LNCaP clone FGC (cell line): ENCODE data around the gene SBF2.

Experiments used
- DNase-seq: peaks from one replicate; pipeline ENCODE4 v3.0.0-alpha.2; 2011; ENCODE audit warnings: low read depth
- H3K4me3 ChIP-seq: 2 replicates; pipeline ENCODE4 v1.5.1; 2011; ENCODE audit warnings: mild to moderate bottlenecking, low read depth, low read length, control low read depth
- TF ChIP-seq, protein P1 (sequence below): IDR thresholded peaks from 2 replicates; pipeline ENCODE4 v1.5.1; 2012; ENCODE audit warnings: mild to moderate bottlenecking; ENCODE audit not compliant: control insufficient read depth, insufficient read depth; ENCODE audit errors: extremely low read depth

The SBF2 gene

DNA sequence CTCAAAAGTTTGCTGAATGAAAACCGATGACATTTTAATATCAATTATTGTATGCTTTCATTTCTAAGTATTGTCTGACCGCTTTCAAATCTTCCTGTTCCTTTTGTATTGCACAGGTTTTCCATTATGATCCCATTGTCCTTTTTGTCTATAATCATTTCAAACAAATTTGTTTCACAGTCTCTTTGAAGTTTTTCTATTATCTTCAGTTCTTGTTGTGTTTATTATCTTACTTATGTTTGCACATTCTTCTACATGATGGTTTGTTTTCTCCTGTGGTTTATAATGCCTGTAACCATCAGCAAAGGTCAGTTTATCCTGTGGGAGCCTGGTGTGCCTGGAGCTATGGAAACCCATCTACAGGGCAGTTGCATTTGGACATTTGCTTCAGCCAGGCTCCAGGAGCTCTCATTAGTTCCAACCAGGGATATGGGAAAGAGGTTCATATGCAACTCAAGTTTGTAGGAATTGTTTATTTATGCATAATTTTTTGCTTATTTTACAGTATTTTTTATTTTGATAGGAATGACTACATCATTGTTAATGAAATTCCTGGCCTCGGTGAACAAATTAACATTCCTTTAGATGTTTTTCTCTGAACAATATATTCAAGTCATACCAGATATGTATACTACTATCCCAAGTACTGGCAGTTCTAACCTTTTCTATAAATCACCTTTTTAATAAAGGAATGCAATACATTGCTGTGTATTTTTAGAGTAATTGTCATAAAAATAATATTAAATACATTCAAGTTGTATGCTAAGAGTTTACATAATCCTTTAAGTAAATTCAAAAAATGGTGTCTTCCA is 179.2 kb downstream of the SBF2 start:
- no peak for DNase-seq
- TF ChIP-seq, protein P1, sequence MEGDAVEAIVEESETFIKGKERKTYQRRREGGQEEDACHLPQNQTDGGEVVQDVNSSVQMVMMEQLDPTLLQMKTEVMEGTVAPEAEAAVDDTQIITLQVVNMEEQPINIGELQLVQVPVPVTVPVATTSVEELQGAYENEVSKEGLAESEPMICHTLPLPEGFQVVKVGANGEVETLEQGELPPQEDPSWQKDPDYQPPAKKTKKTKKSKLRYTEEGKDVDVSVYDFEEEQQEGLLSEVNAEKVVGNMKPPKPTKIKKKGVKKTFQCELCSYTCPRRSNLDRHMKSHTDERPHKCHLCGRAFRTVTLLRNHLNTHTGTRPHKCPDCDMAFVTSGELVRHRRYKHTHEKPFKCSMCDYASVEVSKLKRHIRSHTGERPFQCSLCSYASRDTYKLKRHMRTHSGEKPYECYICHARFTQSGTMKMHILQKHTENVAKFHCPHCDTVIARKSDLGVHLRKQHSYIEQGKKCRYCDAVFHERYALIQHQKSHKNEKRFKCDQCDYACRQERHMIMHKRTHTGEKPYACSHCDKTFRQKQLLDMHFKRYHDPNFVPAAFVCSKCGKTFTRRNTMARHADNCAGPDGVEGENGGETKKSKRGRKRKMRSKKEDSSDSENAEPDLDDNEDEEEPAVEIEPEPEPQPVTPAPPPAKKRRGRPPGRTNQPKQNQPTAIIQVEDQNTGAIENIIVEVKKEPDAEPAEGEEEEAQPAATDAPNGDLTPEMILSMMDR, result no peak
- no peak overlapping the region for H3K4me3 ChIP-seq

DNA sequence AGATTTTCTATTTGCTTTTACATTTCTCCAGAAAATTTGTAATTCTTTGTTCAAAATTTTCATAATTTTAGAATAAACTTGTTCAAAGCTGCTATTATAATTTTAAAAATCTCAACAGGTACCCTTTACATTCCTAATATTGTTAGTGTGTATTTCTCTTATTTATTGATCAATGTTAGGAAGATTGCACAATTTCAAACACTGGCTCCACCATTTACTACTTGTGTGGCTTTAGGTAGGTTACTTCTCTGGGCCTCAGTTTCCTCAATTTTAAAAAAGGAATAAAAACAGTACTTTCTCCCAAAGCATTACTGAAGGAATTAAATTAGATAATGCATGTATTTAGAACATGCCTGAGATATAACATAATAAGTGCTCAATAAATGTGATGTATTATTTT is 180.2 kb downstream of the SBF2 start:
- DNase-seq, result no peak
- TF ChIP-seq, protein P1, result no peak
- H3K4me3 ChIP-seq, result no peak overlapping the region

DNA sequence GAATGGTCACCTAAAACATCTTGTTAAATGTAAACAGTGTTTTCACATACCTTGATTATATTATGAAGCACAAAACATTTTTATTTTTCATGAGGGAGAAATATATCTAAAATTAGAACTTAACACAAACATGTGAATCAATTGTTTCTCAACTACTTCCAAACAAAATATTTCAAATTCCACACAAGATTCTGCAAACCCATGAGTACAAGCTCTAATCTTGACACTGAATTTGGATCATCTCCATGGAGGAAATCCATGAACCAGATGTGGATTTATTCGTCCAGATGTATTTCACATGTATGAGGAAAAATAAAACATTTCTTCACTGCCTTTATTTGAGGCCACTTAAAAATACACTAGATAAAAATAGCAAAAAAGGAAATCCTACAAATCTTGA is 184.2 kb downstream of the SBF2 start:
- TF ChIP-seq, protein P1, result no peak
- no peak overlapping the region for H3K4me3 ChIP-seq
- DNase-seq, result no peak

DNA sequence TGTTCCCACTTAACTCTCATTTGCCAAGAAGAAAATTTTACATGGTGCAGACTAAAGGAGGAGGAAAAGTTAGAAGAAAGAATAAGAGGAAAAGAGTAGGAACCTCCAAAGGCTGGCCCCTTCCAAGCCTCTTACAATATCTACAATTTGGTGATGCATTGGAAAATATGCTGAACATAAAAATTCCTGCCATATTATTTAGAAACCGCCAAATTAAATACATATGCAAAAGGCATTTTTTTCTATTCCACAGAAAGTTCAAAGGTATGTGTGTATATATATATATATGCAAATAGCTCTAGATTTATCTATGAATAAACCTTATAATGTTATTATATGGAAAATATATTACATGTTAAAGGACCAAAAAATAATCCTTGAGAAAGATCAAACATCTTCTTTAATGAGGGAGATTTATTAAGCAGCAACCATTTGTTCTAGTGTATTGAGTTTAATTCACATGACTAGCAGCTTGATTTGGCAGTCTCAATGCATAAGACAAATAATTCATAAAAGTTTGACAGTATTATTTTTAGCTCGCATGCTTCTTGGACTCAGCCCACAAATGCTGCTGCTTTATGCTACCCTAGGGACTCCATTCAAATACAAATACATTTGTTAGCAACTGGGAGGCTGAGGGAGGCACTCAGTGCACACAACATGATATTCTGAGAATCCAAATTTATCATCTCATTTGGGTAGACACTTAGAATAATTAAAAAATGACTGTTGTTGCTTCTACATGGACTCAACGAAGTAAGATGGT is 184.9 kb downstream of the SBF2 start:
- TF ChIP-seq, protein P1, result no peak
- DNase-seq, result peak; percentile 84
- no peak overlapping the region for H3K4me3 ChIP-seq

DNA sequence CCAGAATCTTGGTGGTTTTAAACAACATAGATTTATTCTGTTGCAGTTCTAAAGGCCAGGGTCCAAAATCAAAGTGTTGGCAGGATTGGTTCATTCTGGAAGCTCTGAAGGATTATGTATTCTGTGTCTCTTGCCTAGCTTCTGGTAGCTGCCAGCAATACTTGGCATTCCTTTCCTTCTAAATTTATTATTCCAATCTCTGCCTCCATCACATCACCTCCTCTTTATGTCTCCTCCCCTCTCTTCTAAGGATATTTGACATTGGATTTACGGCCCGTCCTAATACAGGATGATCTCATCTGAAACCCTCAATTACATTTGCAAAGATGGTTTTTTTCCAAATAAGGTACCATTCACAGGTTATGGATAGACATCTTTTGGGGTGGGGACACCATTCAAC is 186.5 kb downstream of the SBF2 start:
- no peak overlapping the region for H3K4me3 ChIP-seq
- DNase-seq, result no peak
- TF ChIP-seq, protein P1, result no peak

DNA sequence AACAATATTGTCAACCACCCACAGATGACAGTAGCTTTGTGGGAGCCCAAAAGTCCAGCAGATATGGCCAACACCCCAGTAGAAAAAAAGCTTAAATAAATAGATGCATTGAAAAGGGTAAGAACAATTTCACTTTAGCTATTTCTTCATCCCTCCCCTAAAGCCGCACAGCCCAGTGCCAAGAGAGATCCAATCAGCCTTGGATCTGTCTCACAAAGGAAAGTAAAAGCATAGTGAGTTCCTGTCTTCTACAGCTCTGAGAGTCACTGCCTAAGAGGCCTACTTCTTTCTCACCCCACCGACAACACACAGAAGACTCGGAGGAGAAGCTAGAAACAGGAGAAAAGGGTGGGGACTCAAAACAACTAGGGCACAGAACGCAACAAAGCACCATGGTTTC is 196.4 kb downstream of the SBF2 start:
- DNase-seq, result no peak
- TF ChIP-seq, protein P1, result no peak
- H3K4me3 ChIP-seq, result no peak overlapping the region

DNA sequence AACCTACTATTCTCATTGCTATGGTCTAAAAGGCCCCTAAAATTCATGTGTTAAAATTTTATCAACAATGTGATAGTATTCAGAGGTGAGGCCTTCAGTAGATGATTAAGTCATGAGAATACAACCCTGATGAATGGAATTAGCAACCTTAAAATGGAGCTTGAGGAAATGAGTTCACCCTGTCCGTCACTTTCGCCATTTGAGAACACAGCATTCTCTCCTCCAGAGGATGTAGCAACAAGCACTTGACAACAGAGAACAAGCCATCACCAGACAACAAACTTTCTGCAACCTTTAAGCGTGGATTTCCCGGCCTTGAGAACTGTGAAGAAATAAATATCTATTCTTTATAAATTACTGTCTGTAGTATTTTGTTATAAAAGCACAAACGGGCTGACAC is 197.0 kb downstream of the SBF2 start:
- TF ChIP-seq, protein P1, result no peak
- no peak overlapping the region for H3K4me3 ChIP-seq
- DNase-seq, result no peak
